Measurements from ENCODE around the gene NEMP2.

DNA sequence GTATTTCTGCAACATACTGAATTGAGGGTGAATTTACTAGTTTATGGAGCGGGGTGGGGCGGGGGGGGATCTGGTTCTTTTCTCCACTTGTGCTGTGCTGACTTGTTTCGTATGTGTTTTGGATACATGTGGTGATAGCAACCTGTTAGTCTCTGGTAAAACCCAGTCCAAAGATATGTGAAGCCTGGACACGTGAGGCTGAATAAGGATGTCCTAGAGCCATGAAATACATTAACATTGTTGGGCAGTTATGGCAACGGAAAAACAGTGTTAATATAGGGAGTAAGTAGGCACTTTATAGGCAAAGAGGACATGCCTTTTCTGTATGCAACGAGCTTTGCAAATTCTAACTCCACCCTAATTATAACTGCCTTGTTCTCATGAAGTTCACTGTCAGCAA is 42.1 kb upstream of the NEMP2 start:
- TF ChIP-seq YY1 (IDR thresholded peaks at IDR 0.05; ENCODE audit: low read depth) (no peak), TCF12 (IDR thresholded peaks at IDR 0.05; ENCODE audit: low read depth) (no peak)
